Activated naive CD8-positive, alpha-beta T cell treated with anti-CD3 and anti-CD28 coated beads, Interleukin-2, amount 10 ng/mL, durations not matched to agents 7 days and 5 days (primary cell): ENCODE measurements around the gene NDUFB7. TPM values are rescaled to one million over a fixed set of nuclear protein-coding genes. Genes with fewer than 3 reads are reported as not detected.

Experiments used
- ATAC-seq: fragments of 150-1000 bp; cut with Tn5 transposase; one replicate; pipeline ENCODE4 v1.10.0; 2021; ENCODE audit warnings: low read depth, moderate library complexity
- POLR2A ChIA-PET: fragments of 350-600 bp; sonication (Branson Sonifier 250); formaldehyde crosslinking; loops from one replicate; lab custom pipeline; 2021; ENCODE audit warnings: antibody characterized with exemption; lab: Charles Lee
- DNase-seq: peaks from one replicate; pipeline ENCODE4 v3.0.0; 2021
- H3K27ac Mint-ChIP-seq: one replicate; pipeline ENCODE4 v1.8.0; 2022; ENCODE audit warnings: mild to moderate bottlenecking, mixed read lengths
- H3K27me3 Mint-ChIP-seq: one replicate; pipeline ENCODE4 v1.8.0; 2022; ENCODE audit warnings: mild to moderate bottlenecking, moderate library complexity, mixed read lengths
- H3K36me3 Mint-ChIP-seq: one replicate; pipeline ENCODE4 v1.8.0; 2021; ENCODE audit warnings: mild to moderate bottlenecking, mixed read lengths
- H3K4me1 Mint-ChIP-seq: one replicate; pipeline ENCODE4 v1.8.0; 2021; ENCODE audit warnings: mixed read lengths
- H3K4me3 Mint-ChIP-seq: one replicate; pipeline ENCODE4 v1.8.0; 2022; ENCODE audit warnings: mild to moderate bottlenecking, moderate library complexity, mixed read lengths
- H3K9me3 Mint-ChIP-seq: one replicate; pipeline ENCODE4 v1.8.0; 2021; ENCODE audit warnings: mixed read lengths
- microRNA-seq: library from miRNA; unstranded; fragments of <30 nt; microRNA quantifications from one replicate; pipeline ENCODE4 v1.2.0, GENCODE V29; 2022
- total RNA-seq, 2 experiments: library from RNA; stranded (reverse); gene quantifications; one replicate each; pipeline ENCODE4 v1.2.3, GENCODE V29; 2021

The NDUFB7 gene
- total RNA-seq, 2 experiments from 2014 or later, result 90.7 to 108 TPM

- no peak for DNase-seq
- Mint-ChIP-seq H3K27ac (peak overlapping the region; percentile 92), H3K4me1 (peaks cover 66% of the 10 kb centered on the region), H3K36me3 (peaks cover 28% of the 10 kb centered on the region), H3K27me3 (no peaks in the 10 kb centered on the region), H3K4me3 (peak overlapping the region; percentile 92), H3K9me3 (no peaks in the 10 kb centered on the region)
- no peak for ATAC-seq
- POLR2A ChIA-PET, result interaction anchor here (1.7 to 8.1 kb wide), 7 partner anchors 9 to 137 kb away, joined by 4 to 298 read pairs (median 12); partner anchors contain the start of genes ADGRE5 and TECR
These were observed 52.5 kb downstream of the NDUFB7 start for GRCh38 chr19:14519245-14519859.

GRCh38 chr19:14517840-14518505, 53.9 kb downstream of the NDUFB7 start, which contains the start of gene DNAJB1:
TSS of gene DNAJB1 (minus strand) at chr19:14518397. CDS start at chr19:14518349, 48 bp downstream.
- POLR2A ChIA-PET, result interaction anchor here (0.6 to 8.1 kb wide), 31 partner anchors 8 to 814 kb away, joined by 3 to 298 read pairs (median 4); partner anchors contain the start of genes ADGRE5, ASF1B, BRD4 and GIPC1
- H3K4me3 Mint-ChIP-seq, result peak within 1 kb of the TSS; percentile 92
- H3K27ac Mint-ChIP-seq, result peak within 1 kb of the TSS; percentile 97
- H3K4me1 Mint-ChIP-seq, result peaks cover 60% of the 10 kb centered on the region
- no peaks in the 10 kb centered on the region for H3K9me3 Mint-ChIP-seq
- DNase-seq (peak; percentile 85), ATAC-seq (peak; percentile 62)
- H3K36me3 Mint-ChIP-seq, result peaks cover 28% of the 10 kb centered on the region
- no peaks in the 10 kb centered on the region for H3K27me3 Mint-ChIP-seq

- POLR2A ChIA-PET, result interaction anchor here (0.8 to 8.1 kb wide), 17 partner anchors 9 to 815 kb away, joined by 3 to 298 read pairs (median 6); partner anchors contain the start of genes ADGRE5, ASF1B, BRD4 and TECR
- ATAC-seq (no peak), DNase-seq (no peak)
- Mint-ChIP-seq H3K27me3 (no peaks in the 10 kb centered on the region), H3K4me1 (peaks cover 55% of the 10 kb centered on the region), H3K36me3 (peaks cover 28% of the 10 kb centered on the region), H3K9me3 (no peaks in the 10 kb centered on the region), H3K4me3 (peak overlapping the region; percentile 92), H3K27ac (peak overlapping the region; percentile 97)
These were observed 54.4 kb downstream of the NDUFB7 start for GRCh38 chr19:14517446-14517839.

- Mint-ChIP-seq H3K4me1 (peaks cover 50% of the 10 kb centered on the region), H3K27me3 (no peaks in the 10 kb centered on the region), H3K4me3 (peak overlapping the region; percentile 92), H3K9me3 (no peaks in the 10 kb centered on the region), H3K27ac (peak overlapping the region; percentile 81), H3K36me3 (peaks cover 28% of the 10 kb centered on the region)
- no peak for DNase-seq
- no peak for ATAC-seq
- POLR2A ChIA-PET, result interaction anchor here (0.8 to 8.1 kb wide), 12 partner anchors 9 to 435 kb away, joined by 3 to 298 read pairs (median 6); partner anchors contain the start of genes ADGRE5, ASF1B, NDUFB7 and TECR
These were observed 55.0 kb downstream of the NDUFB7 start for GRCh38 chr19:14516746-14517438.

Small RNAs within 50 kb of the gene (microRNA-seq; reads per million reads assigned to microRNA genes)
- not detected for gene MIR639

Other genes starting within 250 kb of the NDUFB7 start
- 100 to 1,000 TPM; 304 to 315 TPM for gene ADGRE5, start 190.6 kb downstream of the NDUFB7 start, total RNA-seq
- 100 to 1,000 TPM; 192 to 202 TPM for gene DDX39A, start 152.7 kb downstream of the NDUFB7 start, total RNA-seq
- gene PKN1, start 138.8 kb downstream of the NDUFB7 start, total RNA-seq, result 100 to 1,000 TPM; 244 to 265 TPM
- gene PTGER1, start 96.7 kb downstream of the NDUFB7 start, total RNA-seq, result under 1 TPM; 0.34 to 0.36 TPM
- gene GIPC1, start 75.9 kb downstream of the NDUFB7 start, total RNA-seq, result 10 to 100 TPM; 31.7 to 32.4 TPM
- 100 to 1,000 TPM; 103 to 110 TPM for gene DNAJB1, start 53.7 kb downstream of the NDUFB7 start, total RNA-seq
- 100 to 1,000 TPM; 161 to 168 TPM for gene TECR, start 42.5 kb downstream of the NDUFB7 start, total RNA-seq
- gene CLEC17A, start 11.0 kb upstream of the NDUFB7 start, total RNA-seq, result under 1 TPM in 1 of 2 experiments, not detected in 1; 0.17 TPM
- not detected for gene ADGRE3, start 102.8 kb upstream of the NDUFB7 start, total RNA-seq
- gene ZNF333, start 118.0 kb upstream of the NDUFB7 start, total RNA-seq, result 10 to 100 TPM; 16.8 to 19.0 TPM
- under 1 TPM; 0.44 to 0.54 TPM for gene ADGRE2, start 206.5 kb upstream of the NDUFB7 start, total RNA-seq